HEK293 (cell line): Measurements from ENCODE around the gene CDC14A.

Experiments used
- CTCF ChIA-PET: fragments of 350-600 bp; formaldehyde crosslinking; extraction: SDS; loops from one replicate; lab custom pipeline; 2021; ENCODE audit warnings: antibody characterized with exemption; lab: Yijun Ruan, JAX
- POLR2A ChIA-PET: fragments of 300-600 bp; formaldehyde crosslinking; extraction: SDS; loops from one replicate; lab custom pipeline; 2020; ENCODE audit warnings: antibody characterized with exemption, inconsistent platforms; lab: Yijun Ruan, JAX
- H3K27ac ChIP-seq: fragments of 200-500 bp; sonication (Bioruptor generic); 2 replicates; pipeline ENCODE4 v1.5.1; 2014; ENCODE audit warnings: low read depth, low read length, control low read depth, inconsistent platforms; ENCODE audit errors: extremely low read depth
- H3K36me3 ChIP-seq, 2 experiments: fragments of 200-500 bp in 1 of 2; sonication (Bioruptor generic) in 1 of 2; 1 replicate in 1 of 2; 2 replicates in 1 of 2; pipeline ENCODE4 v1.5.1; 2014 to 2017; ENCODE audit warnings: inconsistent platforms in 2 of 2, low read length in 2 of 2; ENCODE audit not compliant: control insufficient read depth in 2 of 2, insufficient read depth in 1 of 2
- H3K4me1 ChIP-seq: fragments of 200-500 bp; sonication (Bioruptor generic); 2 replicates; pipeline ENCODE4 v1.5.1; 2014; ENCODE audit warnings: mild to moderate bottlenecking, low read length, inconsistent platforms; ENCODE audit not compliant: control insufficient read depth, insufficient read depth
- H3K4me3 ChIP-seq: 2 replicates; pipeline ENCODE4 v1.5.1; 2011; ENCODE audit warnings: low read depth, mild to moderate bottlenecking, control low read depth, low read length, moderate library complexity
- H3K9me3 ChIP-seq: fragments of 200-500 bp; sonication (Bioruptor generic); 2 replicates; pipeline ENCODE4 v1.5.1; 2014; ENCODE audit warnings: low read depth, low read length, inconsistent platforms; ENCODE audit not compliant: control insufficient read depth, insufficient read depth
- BCL11B ChIP-seq: fragments of 450-650 bp; formaldehyde crosslinking; IDR thresholded peaks from 2 replicates; pipeline ENCODE4 v1.5.1; 2016; ENCODE audit warnings: low read depth, missing biosample characterization, missing genetic modification characterization
- EGR2 ChIP-seq: fragments of 450-650 bp; formaldehyde crosslinking; IDR thresholded peaks from 2 replicates; pipeline ENCODE4 v1.5.1; 2016; ENCODE audit warnings: low read depth, missing biosample characterization, missing genetic modification characterization
- GLI2 ChIP-seq: fragments of 450-650 bp; formaldehyde crosslinking; IDR thresholded peaks from 2 replicates; pipeline ENCODE4; 2017; ENCODE audit warnings: missing biosample characterization, missing genetic modification characterization, low read depth, borderline replicate concordance
- OSR2 ChIP-seq: fragments of 450-650 bp; formaldehyde crosslinking; IDR thresholded peaks from 2 replicates; pipeline ENCODE4 v1.5.1; 2016; ENCODE audit warnings: missing biosample characterization, missing genetic modification characterization
- SETDB1 ChIP-seq: IDR thresholded peaks from one replicate; pipeline ENCODE4 v1.6.1; 2017; ENCODE audit warnings: mild to moderate bottlenecking, low read length, moderate library complexity, mixed read lengths; ENCODE audit not compliant: insufficient read length
- ZBTB1 ChIP-seq: fragments of 450-650 bp; formaldehyde crosslinking; IDR thresholded peaks from 2 replicates; pipeline ENCODE4 v1.5.1; 2016; ENCODE audit warnings: missing biosample characterization, missing genetic modification characterization
- ZBTB6 ChIP-seq: fragments of 450-650 bp; formaldehyde crosslinking; IDR thresholded peaks from 2 replicates; pipeline ENCODE4 v1.5.1; 2017; ENCODE audit warnings: missing biosample characterization, missing genetic modification characterization
- ZNF133 ChIP-seq: fragments of 450-650 bp; formaldehyde crosslinking; IDR thresholded peaks from 2 replicates; pipeline ENCODE4 v1.5.1; 2016; ENCODE audit warnings: missing biosample characterization, missing genetic modification characterization
- ZNF302 ChIP-seq: fragments of 450-650 bp; formaldehyde crosslinking; IDR thresholded peaks from 2 replicates; pipeline ENCODE4 v1.5.1; 2016; ENCODE audit warnings: missing biosample characterization, missing genetic modification characterization, low read depth
- ZNF324 ChIP-seq: fragments of 450-650 bp; formaldehyde crosslinking; IDR thresholded peaks from 2 replicates; pipeline ENCODE4 v1.5.1; 2016; ENCODE audit warnings: missing biosample characterization, missing genetic modification characterization
- ZNF335 ChIP-seq: fragments of 450-650 bp; formaldehyde crosslinking; conservative IDR thresholded peaks from 2 replicates; pipeline ENCODE4 v1.5.1; 2016; ENCODE audit warnings: missing biosample characterization, missing genetic modification characterization
- ZNF391 ChIP-seq: fragments of 450-650 bp; formaldehyde crosslinking; IDR thresholded peaks from 2 replicates; pipeline ENCODE4 v1.5.1; 2016; ENCODE audit warnings: low read depth, missing biosample characterization, missing genetic modification characterization, borderline replicate concordance
- ZNF473 ChIP-seq: fragments of 450-650 bp; formaldehyde crosslinking; IDR thresholded peaks from 2 replicates; pipeline ENCODE4 v1.5.1; 2017; ENCODE audit warnings: missing biosample characterization, missing genetic modification characterization
- ZNF558 ChIP-seq: fragments of 450-650 bp; formaldehyde crosslinking; IDR thresholded peaks from 2 replicates; pipeline ENCODE4 v1.5.1; 2016; ENCODE audit warnings: missing biosample characterization, missing genetic modification characterization
- ZNF571 ChIP-seq: fragments of 450-650 bp; formaldehyde crosslinking; IDR thresholded peaks from 2 replicates; pipeline ENCODE4 v1.5.0; 2017; ENCODE audit warnings: missing biosample characterization, missing genetic modification characterization
- ZNF610 ChIP-seq: fragments of 450-650 bp; formaldehyde crosslinking; IDR thresholded peaks from 2 replicates; pipeline ENCODE4 v1.5.1; 2016; ENCODE audit warnings: missing biosample characterization, missing genetic modification characterization, borderline replicate concordance
- ZNF660 ChIP-seq: fragments of 450-650 bp; IDR thresholded peaks from 2 replicates; pipeline ENCODE4 v1.5.1; 2018; ENCODE audit warnings: missing biosample characterization, mild to moderate bottlenecking, missing genetic modification characterization
- ZNF664 ChIP-seq: fragments of 450-650 bp; formaldehyde crosslinking; IDR thresholded peaks from 2 replicates; pipeline ENCODE4 v1.5.1; 2016; ENCODE audit warnings: missing biosample characterization, missing genetic modification characterization
- ZNF747 ChIP-seq: fragments of 450-650 bp; formaldehyde crosslinking; IDR thresholded peaks from 2 replicates; pipeline ENCODE4 v1.5.1; 2016; ENCODE audit warnings: missing biosample characterization, missing genetic modification characterization
- ZNF830 ChIP-seq: fragments of 450-650 bp; IDR thresholded peaks from 2 replicates; pipeline ENCODE4 v1.5.0; 2018; ENCODE audit warnings: missing biosample characterization, missing genetic modification characterization, low read depth, mild to moderate bottlenecking, moderate library complexity
- ZNF837 ChIP-seq: fragments of 450-650 bp; formaldehyde crosslinking; IDR thresholded peaks from 2 replicates; pipeline ENCODE4 v1.5.1; 2016; ENCODE audit warnings: missing biosample characterization, missing genetic modification characterization
- ZSCAN4 ChIP-seq: fragments of 450-650 bp; formaldehyde crosslinking; IDR thresholded peaks from 2 replicates; pipeline ENCODE4 v1.5.1; 2017; ENCODE audit warnings: missing biosample characterization, missing genetic modification characterization
- TF ChIP-seq, protein P1 (sequence below): fragments of 450-650 bp; formaldehyde crosslinking; IDR thresholded peaks from 2 replicates; pipeline ENCODE4 v1.5.1; 2016; ENCODE audit warnings: missing biosample characterization, missing genetic modification characterization

The CDC14A gene

GRCh38 chr1:100483230-100483629 lies 130.9 kb downstream of the CDC14A start:
- no peaks in the 10 kb centered on the region for H3K36me3 ChIP-seq
- H3K4me1 ChIP-seq = no peaks in the 10 kb centered on the region
- CTCF ChIA-PET = no interaction called here
- no peak overlapping the region for H3K4me3 ChIP-seq
- H3K9me3 ChIP-seq = no peaks in the 10 kb centered on the region
- no peak for TF ChIP-seq ZNF837 (tag by site-specific recombination)
- TF ChIP-seq ZNF302 (tag by site-specific recombination) = no peak
- no peak for TF ChIP-seq SETDB1
- no peak for TF ChIP-seq BCL11B (tag by site-specific recombination)
- TF ChIP-seq ZNF324 = no peak
- TF ChIP-seq ZNF473 (tag by site-specific recombination) = no peak
- TF ChIP-seq ZNF335 (tag by site-specific recombination) = no peak
- no peak for TF ChIP-seq OSR2
- no peak for TF ChIP-seq ZNF830 (tag by site-specific recombination)
- no peak for TF ChIP-seq ZNF133 (tag by site-specific recombination)
- H3K27ac ChIP-seq = no peak overlapping the region
- POLR2A ChIA-PET = no interaction called here

DNA sequence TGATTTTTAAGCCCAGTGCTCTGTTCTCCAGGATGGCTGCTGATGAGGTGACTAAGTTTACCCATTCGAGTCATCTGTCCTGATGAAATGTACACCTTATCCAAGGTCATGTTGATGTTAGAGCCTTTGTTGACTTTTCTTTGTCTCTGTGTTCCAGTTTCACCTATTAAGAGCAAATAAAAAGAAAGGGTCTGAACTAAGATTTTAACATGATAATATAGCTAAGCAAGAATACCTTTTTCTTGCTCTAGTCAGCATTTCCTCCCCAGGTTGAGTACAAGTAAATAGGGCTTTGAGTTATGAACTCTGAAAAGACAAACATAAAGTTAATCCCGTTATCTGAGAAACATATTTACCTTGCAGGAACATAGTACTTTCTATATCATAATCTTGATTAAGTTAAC lies 133.6 kb downstream of the CDC14A start:
- ChIA-PET POLR2A (no interaction called here), CTCF (interaction anchor here (0.5 to 1.1 kb wide), 4 partner anchors 21 to 383 kb away, joined by 3 to 4 read pairs (median 3); no protein-coding TSS in a partner anchor)
- no peak for TF ChIP-seq ZNF610 (tag by site-specific recombination)
- TF ChIP-seq ZNF571 (tag by site-specific recombination) = no peak
- TF ChIP-seq, protein P1, sequence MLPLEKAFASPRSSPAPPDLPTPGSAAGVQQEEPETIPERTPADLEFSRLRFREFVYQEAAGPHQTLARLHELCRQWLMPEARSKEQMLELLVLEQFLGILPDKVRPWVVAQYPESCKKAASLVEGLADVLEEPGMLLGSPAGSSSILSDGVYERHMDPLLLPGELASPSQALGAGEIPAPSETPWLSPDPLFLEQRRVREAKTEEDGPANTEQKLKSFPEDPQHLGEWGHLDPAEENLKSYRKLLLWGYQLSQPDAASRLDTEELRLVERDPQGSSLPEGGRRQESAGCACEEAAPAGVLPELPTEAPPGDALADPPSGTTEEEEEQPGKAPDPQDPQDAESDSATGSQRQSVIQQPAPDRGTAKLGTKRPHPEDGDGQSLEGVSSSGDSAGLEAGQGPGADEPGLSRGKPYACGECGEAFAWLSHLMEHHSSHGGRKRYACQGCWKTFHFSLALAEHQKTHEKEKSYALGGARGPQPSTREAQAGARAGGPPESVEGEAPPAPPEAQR = no peak
- no peak for TF ChIP-seq ZNF660 (tag by site-specific recombination)
- TF ChIP-seq ZBTB1 (tag by site-specific recombination) = no peak
- TF ChIP-seq EGR2 (tag by site-specific recombination) = no peak
- H3K4me1 ChIP-seq = no peaks in the 10 kb centered on the region
- no peaks in the 10 kb centered on the region for H3K36me3 ChIP-seq
- no peak overlapping the region for H3K4me3 ChIP-seq
- no peak overlapping the region for H3K27ac ChIP-seq
- no peaks in the 10 kb centered on the region for H3K9me3 ChIP-seq

DNA sequence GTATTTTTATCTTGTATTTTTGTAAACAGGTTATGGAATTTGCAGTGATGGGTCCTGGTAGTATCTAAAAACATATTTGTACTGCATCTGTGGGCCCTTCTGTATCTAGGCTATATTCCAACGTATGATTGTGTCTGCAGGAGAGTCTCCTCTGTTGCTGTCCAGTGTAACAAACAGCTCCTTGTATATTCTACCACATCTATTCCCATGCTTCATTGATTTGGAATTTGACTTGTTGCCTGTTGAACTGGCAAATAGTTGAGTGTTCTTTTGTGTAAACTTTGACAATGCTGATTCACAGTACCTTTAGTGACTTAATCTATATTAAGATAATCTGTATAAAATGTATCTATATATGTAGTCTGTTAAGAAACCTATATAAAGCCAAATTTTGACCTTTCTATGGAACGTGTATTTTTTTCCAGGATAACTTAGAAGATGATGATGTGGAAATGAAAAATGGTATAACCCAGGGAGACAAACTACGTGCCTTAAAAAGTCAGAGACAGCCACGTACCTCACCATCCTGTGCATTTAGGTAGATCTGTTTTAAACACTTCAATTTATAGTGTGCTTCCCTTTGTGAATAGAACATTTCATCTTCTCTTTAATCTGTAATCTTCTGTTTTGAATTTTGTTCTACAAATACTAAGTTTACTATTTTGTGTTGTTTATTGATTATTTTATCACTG lies 142.2 kb downstream of the CDC14A start:
- TF ChIP-seq ZNF664 (tag by site-specific recombination) (no peak), ZNF391 (tag by site-specific recombination) (no peak)
- H3K36me3 ChIP-seq = peaks cover 0 to 28% of the 10 kb centered on the region in 2 experiments; a peak in 1 of 3 replicates
- POLR2A ChIA-PET = no interaction called here
- CTCF ChIA-PET = interaction anchor here (0.6 kb wide), 2 partner anchors 35 to 38 kb away, joined by 3 to 6 read pairs; no protein-coding TSS in a partner anchor
- H3K9me3 ChIP-seq = no peaks in the 10 kb centered on the region
- H3K27ac ChIP-seq = no peak overlapping the region
- H3K4me1 ChIP-seq = no peaks in the 10 kb centered on the region
- no peak overlapping the region for H3K4me3 ChIP-seq

DNA sequence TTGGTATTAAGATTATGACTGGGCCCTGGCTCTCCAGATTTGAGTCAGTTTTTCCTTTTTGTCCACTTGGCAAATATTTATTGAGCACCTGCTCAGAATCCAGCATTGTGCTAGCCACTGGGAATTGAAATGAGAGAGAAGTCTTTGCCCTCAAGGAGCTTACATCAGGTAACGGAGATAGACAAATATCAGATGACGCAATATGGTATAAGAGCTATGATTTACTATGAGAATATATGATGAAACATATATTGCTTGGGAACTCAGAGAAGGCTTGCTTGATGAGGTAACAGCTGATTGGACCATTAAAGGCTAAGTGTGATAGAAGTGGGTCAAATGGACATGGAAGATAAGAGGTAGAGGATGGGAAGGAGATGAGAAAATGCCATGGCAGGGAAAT lies 144.6 kb downstream of the CDC14A start:
- peaks cover 0 to 34% of the 10 kb centered on the region in 2 experiments; a peak in 1 of 3 replicates for H3K36me3 ChIP-seq
- H3K27ac ChIP-seq = no peak overlapping the region
- ChIA-PET CTCF (no interaction called here), POLR2A (no interaction called here)
- TF ChIP-seq ZNF610 (tag by site-specific recombination) (no peak), ZBTB6 (tag by site-specific recombination) (no peak), GLI2 (tag by site-specific recombination) (no peak), ZNF747 (tag by site-specific recombination) (no peak), ZSCAN4 (tag by site-specific recombination) (no peak), ZNF558 (tag by site-specific recombination) (no peak)
- H3K4me3 ChIP-seq = no peak overlapping the region
- H3K9me3 ChIP-seq = no peaks in the 10 kb centered on the region
- H3K4me1 ChIP-seq = no peaks in the 10 kb centered on the region
